Gastrocnemius medialis (tissue), 4 donors: ENCODE measurements around the gene UTP20.

Experiments
- POLR2A ChIP-seq, 2 donors: fragments of 450-650 bp; IDR thresholded peaks; one replicate each; pipeline ENCODE4 v1.6.1; 2017; ENCODE audit warnings: antibody characterized with exemption in 2 of 2, mild to moderate bottlenecking in 2 of 2, moderate library complexity in 2 of 2
- TF ChIP-seq, protein P1 (sequence below), 5 experiments: fragments of 450-650 bp in 3 of 5; fragments of 200-600 bp in 2 of 5; sonication (generic) in 2 of 5; IDR thresholded peaks in 4 of 5; conservative IDR thresholded peaks in 1 of 5; 1 replicate in 4 of 5; 2 replicates in 1 of 5; pipeline ENCODE4 v1.5.1; 2016 to 2019; ENCODE audit warnings: antibody characterized with exemption in 5 of 5, mild to moderate bottlenecking in 3 of 5, moderate library complexity in 3 of 5

DNA sequence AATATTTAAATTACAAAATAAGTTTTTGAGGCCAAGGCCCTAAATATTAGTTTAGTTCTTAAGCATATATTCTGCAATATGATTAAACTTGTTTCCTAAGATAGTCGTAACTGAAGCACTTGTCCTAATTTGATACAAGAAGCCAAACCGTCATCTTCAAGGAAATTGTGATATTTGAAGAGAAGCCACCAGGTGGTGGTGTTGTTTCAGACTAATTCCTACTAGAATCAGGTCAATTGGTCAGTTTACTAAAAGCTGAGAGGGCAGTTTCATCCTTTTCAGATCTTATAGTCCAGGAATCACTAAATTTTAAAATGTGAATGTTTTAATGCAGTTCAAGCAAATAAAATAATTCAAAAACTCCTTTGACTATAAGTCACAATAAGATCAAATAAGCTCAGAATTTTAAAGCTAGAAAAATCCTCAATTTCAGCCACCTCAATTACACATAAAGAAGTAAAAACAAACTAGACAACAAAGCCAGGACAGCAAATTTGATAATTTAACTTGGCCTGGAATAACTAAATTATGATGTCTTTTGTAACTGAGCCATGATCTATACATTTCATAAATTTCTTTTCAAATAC lies 134.7 kb downstream of the UTP20 start:
- TF ChIP-seq, protein P1, sequence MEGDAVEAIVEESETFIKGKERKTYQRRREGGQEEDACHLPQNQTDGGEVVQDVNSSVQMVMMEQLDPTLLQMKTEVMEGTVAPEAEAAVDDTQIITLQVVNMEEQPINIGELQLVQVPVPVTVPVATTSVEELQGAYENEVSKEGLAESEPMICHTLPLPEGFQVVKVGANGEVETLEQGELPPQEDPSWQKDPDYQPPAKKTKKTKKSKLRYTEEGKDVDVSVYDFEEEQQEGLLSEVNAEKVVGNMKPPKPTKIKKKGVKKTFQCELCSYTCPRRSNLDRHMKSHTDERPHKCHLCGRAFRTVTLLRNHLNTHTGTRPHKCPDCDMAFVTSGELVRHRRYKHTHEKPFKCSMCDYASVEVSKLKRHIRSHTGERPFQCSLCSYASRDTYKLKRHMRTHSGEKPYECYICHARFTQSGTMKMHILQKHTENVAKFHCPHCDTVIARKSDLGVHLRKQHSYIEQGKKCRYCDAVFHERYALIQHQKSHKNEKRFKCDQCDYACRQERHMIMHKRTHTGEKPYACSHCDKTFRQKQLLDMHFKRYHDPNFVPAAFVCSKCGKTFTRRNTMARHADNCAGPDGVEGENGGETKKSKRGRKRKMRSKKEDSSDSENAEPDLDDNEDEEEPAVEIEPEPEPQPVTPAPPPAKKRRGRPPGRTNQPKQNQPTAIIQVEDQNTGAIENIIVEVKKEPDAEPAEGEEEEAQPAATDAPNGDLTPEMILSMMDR (IDR thresholded peaks at IDR 0.05 in 4 of 5, conservative IDR thresholded peaks at IDR 0.05 in 1 of 5) = peak; percentile 32 to 65 (median 53)
- no peak for TF ChIP-seq POLR2A (IDR thresholded peaks at IDR 0.05)
